ENCODE results near the gene HLA-E.

GRCh38 chr6:30462482-30462881, 26.8 kb upstream of the HLA-E start:
- TF ChIP-seq CTCF (conservative IDR thresholded peaks at IDR 0.05) (no peak), EZH2 (IDR thresholded peaks at IDR 0.05; ENCODE audit: low read depth) (no peak)
